ENCODE results near the gene ANKRA2.

DNA sequence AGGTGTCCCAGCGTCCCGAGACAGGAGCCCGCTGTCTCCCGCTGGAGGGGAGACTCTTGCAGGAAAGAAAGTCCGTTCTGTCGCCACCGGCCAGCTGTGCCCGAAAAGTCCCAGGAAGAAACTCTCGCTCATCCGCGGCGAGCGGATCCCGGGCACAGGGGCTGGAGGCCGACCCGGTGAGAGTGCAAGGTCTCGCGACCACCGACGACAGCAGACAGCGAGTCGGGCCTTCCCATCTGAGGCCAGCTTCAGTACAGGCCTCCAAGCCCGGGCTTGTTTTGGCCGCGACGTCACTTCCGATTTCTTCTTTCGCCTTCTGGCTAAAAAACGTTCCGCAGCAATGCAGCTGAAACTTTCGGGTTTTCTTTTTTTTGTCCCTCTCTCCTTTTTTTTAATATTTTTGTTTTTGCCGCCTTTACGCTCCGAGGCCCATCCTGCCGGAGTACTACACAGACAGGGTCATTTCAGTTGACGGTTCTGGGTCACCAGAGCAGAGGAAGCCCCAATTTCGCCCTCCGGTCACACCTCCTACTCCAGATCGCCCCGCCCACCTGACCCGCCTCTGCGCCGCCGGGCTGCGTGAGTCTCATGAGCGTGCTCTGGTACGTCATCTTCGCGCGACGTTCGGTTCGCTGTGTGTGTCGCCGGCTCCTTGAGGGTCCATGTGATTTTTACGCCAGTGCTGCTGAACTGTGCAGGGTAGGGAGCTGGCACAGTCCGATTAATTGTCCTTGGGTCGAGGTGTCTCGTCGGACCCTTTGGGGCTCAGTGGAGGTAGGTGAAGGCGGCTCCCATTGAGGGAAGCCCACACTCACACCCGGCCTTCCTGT is at the start of gene ANKRA2, which contains the start of gene UTP15:
- TF ChIP-seq CTCF (IDR thresholded peaks at IDR 0.05 in 4 of 5, conservative IDR thresholded peaks at IDR 0.05 in 1 of 5): no peak
- TF ChIP-seq POLR2A (IDR thresholded peaks at IDR 0.05): peak; percentile 52 to 57
